Measurements from ENCODE around the gene CDADC1.
A peak's percentile ranks its signal among the peaks of the same experiment; 100 is the strongest.

Gene CDADC1

DNA sequence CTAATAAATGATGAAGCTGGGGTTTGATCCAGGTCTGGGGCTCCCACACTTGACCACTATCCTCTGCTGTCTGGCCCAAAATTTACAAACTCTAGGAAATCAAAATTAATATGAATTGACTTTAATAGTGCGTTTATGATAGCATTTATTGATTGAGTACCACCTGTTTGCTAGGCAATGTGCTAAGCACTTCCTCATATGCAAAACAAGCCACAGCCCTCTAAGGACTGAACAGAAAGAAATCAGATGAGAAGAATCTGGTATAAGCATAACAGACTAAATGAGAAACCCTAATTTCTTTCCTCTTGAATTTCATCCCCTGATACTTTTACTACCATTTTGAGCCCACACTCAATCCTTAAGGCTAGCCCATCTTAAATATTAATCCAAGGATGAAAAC lies 34.2 kb upstream of the CDADC1 start:
- Mint-ChIP-seq H3K4me3 (no peak overlapping the region), H3K27ac (no peak overlapping the region), H3K4me1 (peaks cover 12% of the 10 kb centered on the region), H3K36me3 (ENCODE audit: low read depth) (peaks cover 31% of the 10 kb centered on the region), H3K9me3 (peaks cover 4% of the 10 kb centered on the region), H3K27me3 (ENCODE audit: low read depth) (peaks cover 26% of the 10 kb centered on the region)
- TF ChIP-seq, protein P1, sequence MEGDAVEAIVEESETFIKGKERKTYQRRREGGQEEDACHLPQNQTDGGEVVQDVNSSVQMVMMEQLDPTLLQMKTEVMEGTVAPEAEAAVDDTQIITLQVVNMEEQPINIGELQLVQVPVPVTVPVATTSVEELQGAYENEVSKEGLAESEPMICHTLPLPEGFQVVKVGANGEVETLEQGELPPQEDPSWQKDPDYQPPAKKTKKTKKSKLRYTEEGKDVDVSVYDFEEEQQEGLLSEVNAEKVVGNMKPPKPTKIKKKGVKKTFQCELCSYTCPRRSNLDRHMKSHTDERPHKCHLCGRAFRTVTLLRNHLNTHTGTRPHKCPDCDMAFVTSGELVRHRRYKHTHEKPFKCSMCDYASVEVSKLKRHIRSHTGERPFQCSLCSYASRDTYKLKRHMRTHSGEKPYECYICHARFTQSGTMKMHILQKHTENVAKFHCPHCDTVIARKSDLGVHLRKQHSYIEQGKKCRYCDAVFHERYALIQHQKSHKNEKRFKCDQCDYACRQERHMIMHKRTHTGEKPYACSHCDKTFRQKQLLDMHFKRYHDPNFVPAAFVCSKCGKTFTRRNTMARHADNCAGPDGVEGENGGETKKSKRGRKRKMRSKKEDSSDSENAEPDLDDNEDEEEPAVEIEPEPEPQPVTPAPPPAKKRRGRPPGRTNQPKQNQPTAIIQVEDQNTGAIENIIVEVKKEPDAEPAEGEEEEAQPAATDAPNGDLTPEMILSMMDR (IDR thresholded peaks at IDR 0.05; ENCODE audit: unreplicated experiment in 3 of 3) = no peak

- Mint-ChIP-seq H3K4me1 (peaks cover 19% of the 10 kb centered on the region), H3K4me3 (no peak overlapping the region), H3K27me3 (ENCODE audit: low read depth) (peaks cover 33% of the 10 kb centered on the region), H3K27ac (peak overlapping the region in 1 of 3 experiments; percentile 6), H3K36me3 (ENCODE audit: low read depth) (peaks cover 31% of the 10 kb centered on the region), H3K9me3 (peaks cover 4% of the 10 kb centered on the region)
- TF ChIP-seq, protein P1 (IDR thresholded peaks at IDR 0.05; ENCODE audit: unreplicated experiment in 3 of 3) = no peak
Measured at GRCh38 chr13:49213997-49214916, 33.5 kb upstream of the CDADC1 start.

- H3K27me3 Mint-ChIP-seq (ENCODE audit: low read depth) = peaks cover 40% of the 10 kb centered on the region
Measured at GRCh38 chr13:49214917-49215376, 32.8 kb upstream of the CDADC1 start.

DNA sequence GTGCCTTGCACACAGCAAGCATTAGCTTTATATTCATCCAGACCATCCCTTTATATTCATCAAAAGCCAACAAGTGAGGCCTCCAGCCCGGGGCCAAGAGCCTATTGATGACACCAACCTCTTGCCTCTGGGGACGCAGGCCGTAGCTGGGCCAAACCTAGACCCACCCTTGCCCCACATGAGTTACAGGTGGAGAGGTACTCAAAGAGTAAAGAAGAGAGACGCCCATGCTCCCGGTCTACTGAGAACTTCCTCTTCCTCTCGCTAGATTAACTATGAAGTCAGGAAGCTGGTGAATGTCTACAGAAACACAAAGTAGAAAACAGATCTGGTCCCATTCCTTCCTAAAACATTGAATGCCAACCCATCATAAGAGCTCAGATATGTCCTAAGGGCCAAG lies 31.4 kb upstream of the CDADC1 start:
- Mint-ChIP-seq H3K9me3 (peaks cover 4% of the 10 kb centered on the region), H3K4me1 (peaks cover 19% of the 10 kb centered on the region), H3K27ac (no peak overlapping the region), H3K36me3 (ENCODE audit: low read depth) (peaks cover 13% of the 10 kb centered on the region), H3K27me3 (ENCODE audit: low read depth) (peaks cover 50% of the 10 kb centered on the region), H3K4me3 (no peak overlapping the region)
- TF ChIP-seq, protein P1 (IDR thresholded peaks at IDR 0.05; ENCODE audit: unreplicated experiment in 3 of 3) = no peak

More at GRCh38 chr13:49214917-49215376, 32.8 kb upstream of the CDADC1 start:
- H3K4me3 Mint-ChIP-seq = no peak overlapping the region
- H3K4me1 Mint-ChIP-seq = peaks cover 19% of the 10 kb centered on the region
- H3K9me3 Mint-ChIP-seq = peaks cover 4% of the 10 kb centered on the region
- H3K27ac Mint-ChIP-seq = peak overlapping the region in 1 of 3 experiments; percentile 6
- peaks cover 26% of the 10 kb centered on the region for H3K36me3 Mint-ChIP-seq (ENCODE audit: low read depth)
- TF ChIP-seq, protein P1 (IDR thresholded peaks at IDR 0.05; ENCODE audit: unreplicated experiment in 3 of 3) = no peak

DNA sequence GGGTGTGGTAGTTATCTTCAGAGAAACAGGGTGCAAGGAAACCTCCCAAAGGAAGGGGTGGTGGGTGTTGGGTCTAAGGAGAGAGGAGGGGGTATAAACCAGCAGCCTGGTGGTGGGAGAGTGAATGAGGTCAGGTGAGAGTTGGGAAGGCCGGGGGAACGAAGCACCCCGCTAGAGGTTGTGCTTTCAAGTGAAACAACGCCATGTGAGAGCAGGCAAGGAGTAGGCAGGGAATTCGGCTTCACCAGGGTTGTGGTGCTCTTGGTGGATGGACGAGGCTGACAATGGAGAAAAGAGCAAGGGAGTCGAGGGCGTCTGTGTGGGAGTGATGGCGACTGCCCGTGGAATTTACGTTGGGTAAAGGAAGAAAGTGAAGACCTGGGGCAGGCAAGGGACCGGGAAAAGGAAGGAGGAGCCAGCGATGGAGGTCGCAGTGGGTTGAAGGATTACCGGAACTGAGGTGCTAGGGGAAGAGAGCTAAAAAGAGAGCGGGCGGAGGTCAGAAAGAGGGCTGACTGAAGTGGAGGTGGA lies 29.7 kb upstream of the CDADC1 start:
- TF ChIP-seq, protein P1 (IDR thresholded peaks at IDR 0.05; ENCODE audit: unreplicated experiment in 3 of 3) = no peak
- Mint-ChIP-seq H3K9me3 (peaks cover 4% of the 10 kb centered on the region), H3K27ac (no peak overlapping the region), H3K4me3 (peak overlapping the region; percentile 25 to 68 (median 61)), H3K4me1 (peaks cover 19% of the 10 kb centered on the region), H3K27me3 (ENCODE audit: low read depth) (peaks cover 67% of the 10 kb centered on the region), H3K36me3 (ENCODE audit: low read depth) (peaks cover under 1% of the 10 kb centered on the region)
